Esophagus squamous epithelium (tissue), 5 donors: ENCODE results near the gene AOPEP. TPM values are rescaled to one million over a fixed set of nuclear protein-coding genes. Genes with fewer than 3 reads are reported as not detected.

Experiments
- DNase-seq: peaks from one replicate; lab custom pipeline; 2025; lab: John Stamatoyannopoulos, UW
- H3K27ac ChIP-seq, 4 donors: fragments of 200-600 bp; sonication (generic); one replicate each; pipeline ENCODE4 v1.5.1; 2016 to 2019; ENCODE audit warnings: mild to moderate bottlenecking in 1 of 4
- H3K27me3 ChIP-seq, 4 donors: fragments of 200-600 bp; sonication (generic); 1 replicate in 3 of 4; 2 replicates in 1 of 4; pipeline versions ENCODE4 v1.5.1 to v1.6.0; 2017 to 2021; ENCODE audit warnings: antibody characterized with exemption in 1 of 4
- H3K36me3 ChIP-seq, 3 donors: fragments of 200-600 bp; sonication (generic); one replicate each; pipeline ENCODE4 v1.5.1; 2016 to 2019
- H3K4me1 ChIP-seq, 3 donors: fragments of 200-600 bp; sonication (generic); one replicate each; pipeline ENCODE4 v1.5.1; 2017 to 2019
- H3K4me3 ChIP-seq, 4 donors: fragments of 200-600 bp; sonication (generic); 1 replicate in 3 of 4; 2 replicates in 1 of 4; pipeline ENCODE4 v1.5.1; 2016 to 2019; ENCODE audit warnings: mild to moderate bottlenecking in 2 of 4, moderate library complexity in 1 of 4
- H3K9me3 ChIP-seq, 3 donors: fragments of 200-600 bp; sonication (generic); one replicate each; pipeline ENCODE4 v1.5.1; 2016 to 2019
- CTCF ChIP-seq, 6 experiments: fragments of 450-650 bp in 4 of 6; fragments of 200-600 bp in 2 of 6; sonication (generic) in 2 of 6; IDR thresholded peaks; one replicate each; pipeline ENCODE4 v1.5.1; 2016 to 2019; ENCODE audit warnings: antibody characterized with exemption in 6 of 6, mild to moderate bottlenecking in 4 of 6, moderate library complexity in 4 of 6
- POLR2A ChIP-seq, 4 donors: fragments of 450-650 bp; IDR thresholded peaks; one replicate each; pipeline ENCODE4 v1.6.1; 2017; ENCODE audit warnings: antibody characterized with exemption in 4 of 4, mild to moderate bottlenecking in 4 of 4, moderate library complexity in 3 of 4
- WGBS, 2 donors: methylation state at CpG; one replicate each; pipeline ENCODE4 v1.1.5; 2018; 5-methylcytosine and 5-hydroxymethylcytosine counted together
- intact Hi-C: fragments of 100-400 bp; cut with DNase I; formaldehyde crosslinking; loops from one replicate; pipeline ENCODE4 v1.15.0; 2022
- total RNA-seq, 4 donors: library from RNA; depleted of rRNA; stranded (reverse); fragments of >200 nt; gene quantifications; one replicate each; pipeline ENCODE4 v1.1.0, GENCODE V29; 2016
- donor health status: DM: yes; HTN: yes; CAD: no.

AOPEP gene
- total RNA-seq, 4 donors from 2014 or later = 101 to 300 (median 115) TPM

GRCh38 chr9:94703488-94704140 lies 22.9 kb upstream of the AOPEP start:
- Histone ChIP-seq H3K27me3 (no peaks in the 10 kb centered on the region), H3K27ac (no peak overlapping the region), H3K36me3 (no peaks in the 10 kb centered on the region), H3K4me1 (no peaks in the 10 kb centered on the region), H3K4me3 (no peak overlapping the region), H3K9me3 (no peaks in the 10 kb centered on the region)
- intact Hi-C loops = no loop called here
- no peak for DNase-seq
- 53 to 62% methylated on average over 4 of the region's 4 CpGs for WGBS, 2 donors
- TF ChIP-seq CTCF (IDR thresholded peaks at IDR 0.05) (no peak), POLR2A (IDR thresholded peaks at IDR 0.05) (no peak)

- Histone ChIP-seq H3K27ac (no peak overlapping the region), H3K9me3 (no peaks in the 10 kb centered on the region), H3K27me3 (no peaks in the 10 kb centered on the region), H3K36me3 (no peaks in the 10 kb centered on the region), H3K4me3 (no peak overlapping the region), H3K4me1 (no peaks in the 10 kb centered on the region)
- intact Hi-C loops = no loop called here
- 61 to 72% methylated on average over 6 to 7 of the region's 7 CpGs for WGBS, 2 donors
- TF ChIP-seq POLR2A (IDR thresholded peaks at IDR 0.05) (no peak), CTCF (IDR thresholded peaks at IDR 0.05) (no peak)
- no peak for DNase-seq
Observed at GRCh38 chr9:94705162-94705702, 21.3 kb upstream of the AOPEP start.

DNA sequence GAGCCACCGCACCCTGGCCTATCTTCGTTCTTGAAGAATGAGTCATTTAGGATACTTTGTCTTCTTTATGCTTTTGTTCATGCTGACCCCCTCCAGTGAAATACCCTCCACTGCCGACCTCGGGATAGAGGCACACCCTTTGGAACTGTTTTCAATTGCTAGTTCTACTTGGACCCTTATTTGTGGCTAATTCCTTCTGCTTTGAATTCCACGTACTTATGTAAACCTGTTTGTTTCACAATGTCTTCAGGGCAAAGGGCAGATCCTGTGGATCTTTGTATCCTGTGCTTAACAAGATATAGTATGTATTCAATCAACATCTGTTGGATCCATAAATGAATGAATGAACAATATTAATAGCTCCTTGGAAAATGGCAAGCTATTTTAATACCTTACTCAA lies 19.6 kb upstream of the AOPEP start:
- no peak for DNase-seq
- H3K4me1 ChIP-seq = no peaks in the 10 kb centered on the region
- no peak overlapping the region for H3K4me3 ChIP-seq
- intact Hi-C loops = no loop called here
- no peaks in the 10 kb centered on the region for H3K27me3 ChIP-seq
- no peak overlapping the region for H3K27ac ChIP-seq
- TF ChIP-seq POLR2A (IDR thresholded peaks at IDR 0.05) = no peak
- TF ChIP-seq CTCF (IDR thresholded peaks at IDR 0.05) = no peak
- no peaks in the 10 kb centered on the region for H3K9me3 ChIP-seq
- no peaks in the 10 kb centered on the region for H3K36me3 ChIP-seq
- 48 to 67% methylated on average over 5 of the region's 5 CpGs for WGBS, 2 donors

GRCh38 chr9:94713436-94714215 lies 12.9 kb upstream of the AOPEP start:
- no peak overlapping the region for H3K4me3 ChIP-seq
- no peaks in the 10 kb centered on the region for H3K9me3 ChIP-seq
- no peaks in the 10 kb centered on the region for H3K36me3 ChIP-seq
- DNase-seq = no peak
- H3K4me1 ChIP-seq = peaks cover 0 to 7% (median 0%) of the 10 kb centered on the region in 3 donors
- TF ChIP-seq POLR2A (IDR thresholded peaks at IDR 0.05) = no peak
- TF ChIP-seq CTCF (IDR thresholded peaks at IDR 0.05) = no peak
- WGBS, 2 donors = 78 to 88% methylated on average over 5 to 7 of the region's 7 CpGs
- intact Hi-C loops = no loop called here
- peaks cover 0 to 5% (median 0%) of the 10 kb centered on the region in 4 donors for H3K27me3 ChIP-seq
- H3K27ac ChIP-seq = no peak overlapping the region

GRCh38 chr9:94714494-94714893 lies 12.0 kb upstream of the AOPEP start:
- intact Hi-C loops = no loop called here
- TF ChIP-seq POLR2A (IDR thresholded peaks at IDR 0.05) = no peak
- TF ChIP-seq CTCF (IDR thresholded peaks at IDR 0.05) = no peak
- DNase-seq = no peak

More at GRCh38 chr9:94714494-94714893, 12.0 kb upstream of the AOPEP start:
- Histone ChIP-seq H3K27ac (no peak overlapping the region), H3K9me3 (no peaks in the 10 kb centered on the region), H3K27me3 (peaks cover 0 to 5% (median 0%) of the 10 kb centered on the region in 4 donors), H3K4me3 (no peak overlapping the region), H3K4me1 (peaks cover 0 to 7% (median 0%) of the 10 kb centered on the region in 3 donors), H3K36me3 (no peaks in the 10 kb centered on the region)
- WGBS, 2 donors = 67 to 73% methylated on average over 4 of the region's 4 CpGs
